Common myeloid progenitor, CD34-positive (primary cell): ENCODE measurements around the gene RABEP1.
A peak's percentile ranks its signal among the peaks of the same experiment; 100 is the strongest.

Experiments
- CTCF ChIA-PET: fragments of 350-600 bp; sonication (Branson Sonifier 250); formaldehyde crosslinking; loops from one replicate; lab custom pipeline; 2021; ENCODE audit warnings: antibody characterized with exemption; lab: Charles Lee
- POLR2A ChIA-PET: fragments of 350-600 bp; sonication (Branson Sonifier 250); formaldehyde crosslinking; loops from one replicate; lab custom pipeline; 2021; ENCODE audit warnings: antibody characterized with exemption; lab: Charles Lee
- DNase-seq, 3 donors: peaks; one replicate each; pipeline versions ENCODE4 v3.0.0 to v3.0.0-alpha.2; 2013
- H3K27ac ChIP-seq, 2 experiments: 1 replicate in 1 of 2; 2 replicates in 1 of 2; pipeline ENCODE4 v1.7.0; 2013; ENCODE audit warnings: inconsistent platforms in 2 of 2, low read length in 2 of 2, mild to moderate bottlenecking in 2 of 2, low read depth in 1 of 2, moderate library complexity in 1 of 2; ENCODE audit not compliant: severe bottlenecking in 2 of 2, insufficient read depth in 1 of 2, poor library complexity in 1 of 2
- H3K27me3 ChIP-seq, 5 experiments: replicated peaks in 2 of 5; 1 replicate in 3 of 5; 2 replicates in 2 of 5; pipeline versions ENCODE4 v1.6.1 to v1.7.0; 2013; ENCODE audit warnings: low read length in 4 of 5, mild to moderate bottlenecking in 2 of 5, moderate library complexity in 2 of 5, inconsistent platforms in 1 of 5; ENCODE audit not compliant: insufficient read depth in 5 of 5, control insufficient read depth in 4 of 5
- H3K36me3 ChIP-seq, 4 experiments: 1 replicate in 2 of 4; 2 replicates in 2 of 4; pipeline versions ENCODE4 v1.6.1 to v1.7.0; 2013; ENCODE audit warnings: low read length in 3 of 4, control low read depth in 1 of 4, mild to moderate bottlenecking in 1 of 4; ENCODE audit not compliant: control insufficient read depth in 4 of 4, insufficient read depth in 4 of 4
- H3K4me1 ChIP-seq, 4 experiments: 1 replicate in 3 of 4; 2 replicates in 1 of 4; pipeline versions ENCODE4 v1.6.1 to v1.7.1; 2013; ENCODE audit warnings: low read length in 3 of 4, mild to moderate bottlenecking in 3 of 4, control low read depth in 1 of 4, inconsistent platforms in 1 of 4, moderate library complexity in 1 of 4; ENCODE audit not compliant: control insufficient read depth in 4 of 4, insufficient read depth in 4 of 4; ENCODE audit errors: control extremely low read depth in 1 of 4
- H3K4me3 ChIP-seq, 7 experiments: 1 replicate in 4 of 7; 2 replicates in 3 of 7; pipeline versions ENCODE4 v1.5.1 to v1.7.0; 2013; ENCODE audit warnings: mild to moderate bottlenecking in 7 of 7, low read length in 6 of 7, moderate library complexity in 6 of 7, inconsistent platforms in 2 of 7, low read depth in 2 of 7, control low read depth in 1 of 7; ENCODE audit not compliant: insufficient read depth in 4 of 7, control insufficient read depth in 1 of 7; ENCODE audit errors: extremely low read depth in 1 of 7
- H3K9me3 ChIP-seq, 5 experiments: 1 replicate in 4 of 5; 2 replicates in 1 of 5; pipeline versions ENCODE4 v1.6.1 to v1.7.1; 2013; ENCODE audit warnings: low read length in 4 of 5, mild to moderate bottlenecking in 2 of 5, inconsistent platforms in 1 of 5, low read depth in 1 of 5, moderate library complexity in 1 of 5; ENCODE audit not compliant: control insufficient read depth in 4 of 5, insufficient read depth in 2 of 5; ENCODE audit errors: control extremely low read depth in 1 of 5
- WGBS: methylation state at CpG from one replicate; pipeline ENCODE4 v1.1.5; 2013; ENCODE audit not compliant: insufficient coverage; 5-methylcytosine and 5-hydroxymethylcytosine counted together

Gene RABEP1

GRCh38 chr17:5416901-5417300 is 134.8 kb downstream of the RABEP1 start:
- POLR2A ChIA-PET, result no interaction called here
- peaks cover 16 to 58% (median 32%) of the 10 kb centered on the region in 4 experiments for H3K36me3 ChIP-seq
- H3K4me3 ChIP-seq, result no peak overlapping the region
- peak overlapping the region in 1 of 2 experiments; percentile 49 for H3K27ac ChIP-seq
- no peaks in the 10 kb centered on the region for H3K27me3 ChIP-seq
- DNase-seq, result no peak
- H3K9me3 ChIP-seq, result no peaks in the 10 kb centered on the region
- WGBS, result 90% methylated on average over 2 of the region's 2 CpGs
- CTCF ChIA-PET, result interaction anchor here (0.8 to 3.6 kb wide), 4 partner anchors 11 to 222 kb away, joined by 3 to 17 read pairs (median 3); partner anchors contain the start of gene C1QBP
- peaks cover 12 to 34% (median 20%) of the 10 kb centered on the region in 4 experiments for H3K4me1 ChIP-seq

- Histone ChIP-seq H3K27me3 (no peaks in the 10 kb centered on the region), H3K4me3 (peak overlapping the region; percentile 66 to 100 (median 98)), H3K9me3 (no peaks in the 10 kb centered on the region), H3K36me3 (peaks cover 11 to 57% (median 27%) of the 10 kb centered on the region in 4 experiments), H3K27ac (peak overlapping the region; percentile 89 to 96), H3K4me1 (peaks cover 12 to 34% (median 20%) of the 10 kb centered on the region in 4 experiments)
- WGBS, result 0% methylated on average over 26 of the region's 26 CpGs
- ChIA-PET POLR2A (interaction anchor here (1.8 kb wide), 1 partner anchor 20 kb away, joined by 13 read pairs; the partner anchor contains the start of gene C1QBP), CTCF (interaction anchor here (1.1 to 3.6 kb wide), 3 partner anchors 11 to 21 kb away, joined by 3 to 17 read pairs (median 5); partner anchors contain the start of gene C1QBP)
- peak; percentile 66 to 91 (median 86) for DNase-seq
Observed at GRCh38 chr17:5418858-5419355, 136.8 kb downstream of the RABEP1 start.

- CTCF ChIA-PET, result interaction anchor here (1.1 to 3.6 kb wide), 3 partner anchors 10 to 20 kb away, joined by 3 to 17 read pairs (median 5); partner anchors contain the start of gene C1QBP
- POLR2A ChIA-PET, result interaction anchor here (1.8 kb wide), 1 partner anchor 20 kb away, joined by 13 read pairs; the partner anchor contains the start of gene C1QBP
- Histone ChIP-seq H3K4me1 (peaks cover 12 to 34% (median 20%) of the 10 kb centered on the region in 4 experiments), H3K36me3 (peaks cover 11 to 57% (median 27%) of the 10 kb centered on the region in 4 experiments), H3K9me3 (no peaks in the 10 kb centered on the region), H3K27ac (peak within 1 kb of the TSS; percentile 89 to 96), H3K4me3 (peak within 1 kb of the TSS; percentile 66 to 100 (median 98)), H3K27me3 (no peaks in the 10 kb centered on the region)
- 0% methylated on average over 42 of the region's 49 CpGs for WGBS
- DNase-seq, result peak; percentile 97 to 99 (median 99)
Observed at GRCh38 chr17:5419356-5419958, 137.4 kb downstream of the RABEP1 start, which contains the start of gene NUP88. Gene NUP88 (minus strand): TSS chr17:5419662. CDS start chr17:5419650, 12 bp downstream.

GRCh38 chr17:5419959-5420653 is 138.0 kb downstream of the RABEP1 start, which contains the start of gene RPAIN:
Gene RPAIN (plus strand): TSS chr17:5420182. CDS start chr17:5420211, 29 bp downstream.
- H3K4me1 ChIP-seq, result peaks cover 12 to 34% (median 20%) of the 10 kb centered on the region in 4 experiments
- H3K27me3 ChIP-seq, result no peaks in the 10 kb centered on the region
- ChIA-PET POLR2A (interaction anchor here (1.8 kb wide), 1 partner anchor 19 kb away, joined by 13 read pairs; the partner anchor contains the start of gene C1QBP), CTCF (interaction anchor here (1.1 to 3.6 kb wide), 3 partner anchors 10 to 19 kb away, joined by 3 to 17 read pairs (median 5); partner anchors contain the start of gene C1QBP)
- peak; percentile 89 to 96 (median 95) for DNase-seq
- H3K9me3 ChIP-seq, result no peaks in the 10 kb centered on the region
- peak within 1 kb of the TSS; percentile 89 to 96 for H3K27ac ChIP-seq
- peak within 1 kb of the TSS; percentile 66 to 100 (median 98) for H3K4me3 ChIP-seq
- H3K36me3 ChIP-seq, result peaks cover 14 to 58% (median 29%) of the 10 kb centered on the region in 4 experiments
- WGBS, result 0% methylated on average over 27 of the region's 41 CpGs

GRCh38 chr17:5422505-5422904 is 140.4 kb downstream of the RABEP1 start:
- DNase-seq, result no peak
- ChIA-PET CTCF (interaction anchor here (5.5 kb wide), 1 partner anchor 17 kb away, joined by 30 read pairs; the partner anchor contains the start of gene C1QBP), POLR2A (no interaction called here)
- H3K27ac ChIP-seq, result no peak overlapping the region
- WGBS, result 93% methylated on average over 2 of the region's 2 CpGs
- peaks cover 13 to 57% (median 35%) of the 10 kb centered on the region in 4 experiments for H3K36me3 ChIP-seq
- no peaks in the 10 kb centered on the region for H3K9me3 ChIP-seq
- H3K4me1 ChIP-seq, result peaks cover 12 to 30% (median 18%) of the 10 kb centered on the region in 4 experiments
- H3K27me3 ChIP-seq, result no peaks in the 10 kb centered on the region
- H3K4me3 ChIP-seq, result no peak overlapping the region

- Histone ChIP-seq H3K36me3 (peaks cover 18 to 81% (median 57%) of the 10 kb centered on the region in 4 experiments), H3K27ac (no peak overlapping the region), H3K9me3 (no peaks in the 10 kb centered on the region), H3K27me3 (no peaks in the 10 kb centered on the region), H3K4me3 (no peak overlapping the region), H3K4me1 (peaks cover 6 to 15% (median 11%) of the 10 kb centered on the region in 4 experiments)
- no peak for DNase-seq
- POLR2A ChIA-PET, result interaction anchor here (0.8 kb wide), 1 partner anchor 11 kb away, joined by 3 read pairs; no protein-coding TSS in a partner anchor
- CTCF ChIA-PET, result interaction anchor here (0.7 to 5.5 kb wide), 3 partner anchors 12 to 43 kb away, joined by 3 to 30 read pairs (median 4); partner anchors contain the start of gene C1QBP
- 100% methylated on average over 1 of the region's 1 CpG for WGBS
Observed at GRCh38 chr17:5424909-5425308, 142.8 kb downstream of the RABEP1 start.
